ENCODE data around the gene CEP19.

CEP19 gene

DNA sequence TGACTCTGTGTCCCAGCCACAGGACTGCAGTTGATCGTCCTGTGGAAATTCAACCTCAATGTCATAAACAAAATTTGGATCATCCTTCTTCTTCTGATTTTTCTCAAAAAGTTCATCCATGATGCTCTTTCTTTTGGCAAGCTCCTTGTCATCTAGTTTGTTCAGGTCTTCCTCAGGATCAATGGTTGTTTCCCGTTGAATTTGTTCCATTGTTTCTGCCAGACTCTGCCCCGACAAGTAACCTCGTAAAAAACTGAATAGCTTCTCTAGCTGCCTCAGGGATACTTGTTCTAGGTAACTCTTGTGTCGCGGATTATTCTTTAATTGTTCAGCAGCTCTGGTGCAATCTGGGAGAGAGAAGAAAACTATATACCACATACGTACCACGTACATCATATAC is 4.5 kb downstream of the CEP19 start:
- no peak for DNase-seq

DNA sequence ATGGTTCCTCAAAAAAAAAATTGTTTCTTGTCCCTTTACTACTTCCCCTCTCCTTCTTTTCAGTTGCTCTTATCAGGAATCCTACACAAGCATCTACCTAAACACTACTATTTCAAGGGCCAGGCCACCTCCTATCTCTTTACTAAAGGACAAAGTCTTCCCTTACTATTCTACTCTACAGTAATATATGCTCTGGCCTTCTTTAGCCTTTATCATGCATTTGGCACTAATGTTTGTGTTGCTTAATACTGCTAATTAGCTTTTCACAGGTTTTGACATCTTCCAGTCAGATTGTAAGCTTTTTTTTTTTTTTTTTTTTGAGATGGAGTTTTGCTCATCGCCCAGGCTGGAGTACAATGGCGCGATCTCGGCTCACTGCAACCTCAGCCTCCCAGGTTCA is 5.3 kb downstream of the CEP19 start:
- DNase-seq: no peak

DNA sequence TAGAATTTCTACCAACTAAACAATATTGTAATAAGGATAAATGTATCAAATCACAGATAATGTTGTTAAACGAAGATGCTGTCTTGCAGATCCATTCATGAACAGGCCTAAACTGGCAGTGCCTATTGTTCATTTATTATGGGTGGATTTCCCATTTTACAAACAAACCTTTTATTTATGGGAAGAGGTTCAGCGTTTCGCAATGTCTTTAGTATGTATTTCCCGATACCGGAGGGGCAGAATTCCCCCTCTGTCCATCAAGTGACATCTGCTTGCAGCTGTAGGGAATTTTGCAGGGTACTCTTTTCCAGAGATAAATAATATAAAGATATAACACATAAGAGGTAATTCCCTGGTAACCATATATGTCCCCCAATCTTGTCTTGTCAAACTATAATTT is 5.7 kb downstream of the CEP19 start:
- no peak for DNase-seq

DNA sequence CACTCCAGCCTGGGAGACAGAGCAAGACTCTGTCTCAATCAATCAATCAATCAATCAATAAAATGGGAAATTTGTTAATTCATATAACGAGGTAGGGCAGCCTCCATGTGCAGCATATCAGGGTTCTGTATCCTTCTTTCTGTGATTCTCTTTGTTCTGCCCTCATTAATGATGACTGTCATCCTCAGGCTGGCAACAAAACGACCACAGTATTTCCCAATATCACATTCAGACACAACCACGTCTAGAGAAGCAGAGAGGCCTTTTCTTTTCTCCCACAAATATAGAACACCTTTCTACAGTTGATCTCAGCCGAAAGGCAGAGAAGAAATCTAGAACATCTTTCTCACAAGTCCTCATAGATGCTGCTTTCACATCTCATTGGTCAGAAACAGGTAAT is 11.2 kb downstream of the CEP19 start:
- no peak for DNase-seq

- DNase-seq: no peak
These were observed 12.3 kb downstream of the CEP19 start for GRCh38 chr3:196699749-196700148.

DNA sequence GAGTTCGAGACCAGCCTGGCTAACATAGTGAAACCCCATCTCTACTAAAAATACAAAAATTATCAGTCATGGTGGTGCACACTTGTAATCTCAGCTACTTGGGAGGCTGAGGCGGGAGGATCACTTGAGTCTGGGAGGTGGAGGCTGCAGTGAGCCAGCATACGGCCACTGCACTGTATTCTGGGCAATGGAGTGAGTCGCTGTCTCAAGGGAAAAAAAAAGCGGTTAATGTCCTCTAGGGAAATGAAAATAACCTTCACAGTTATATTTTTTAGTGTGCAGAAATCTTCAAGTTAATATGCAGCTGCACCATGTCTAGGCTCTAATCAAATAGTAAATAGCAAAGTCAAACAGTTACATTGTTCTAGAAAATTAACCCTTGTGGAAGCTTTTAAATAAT is 14.8 kb downstream of the CEP19 start:
- DNase-seq: no peak

DNA sequence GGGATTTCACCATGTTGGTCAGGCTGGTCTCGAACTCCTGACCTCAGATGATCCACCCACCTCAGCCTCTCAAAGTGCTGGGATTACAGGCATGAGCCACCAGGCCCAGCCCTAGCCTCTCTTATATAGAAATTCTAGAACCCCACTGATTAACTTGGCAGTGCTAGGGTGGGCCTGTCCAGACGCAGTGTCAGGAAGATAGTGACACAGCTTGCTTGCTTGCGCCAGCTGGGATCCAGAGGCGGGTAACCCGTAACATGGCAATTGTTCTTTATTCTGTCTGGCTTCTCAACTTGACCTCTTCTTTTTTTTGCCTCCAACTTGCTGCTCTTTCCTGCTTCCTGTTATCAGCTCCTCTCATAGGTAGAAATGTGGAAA is 16.2 kb downstream of the CEP19 start:
- no peak for DNase-seq

- DNase-seq: no peak
These were observed 16.9 kb downstream of the CEP19 start for GRCh38 chr3:196694941-196695848.

- DNase-seq: no peak
These were observed 17.8 kb downstream of the CEP19 start for GRCh38 chr3:196694202-196694638.

- no peak for DNase-seq
These were observed 20.7 kb downstream of the CEP19 start for GRCh38 chr3:196691386-196691785.

DNA sequence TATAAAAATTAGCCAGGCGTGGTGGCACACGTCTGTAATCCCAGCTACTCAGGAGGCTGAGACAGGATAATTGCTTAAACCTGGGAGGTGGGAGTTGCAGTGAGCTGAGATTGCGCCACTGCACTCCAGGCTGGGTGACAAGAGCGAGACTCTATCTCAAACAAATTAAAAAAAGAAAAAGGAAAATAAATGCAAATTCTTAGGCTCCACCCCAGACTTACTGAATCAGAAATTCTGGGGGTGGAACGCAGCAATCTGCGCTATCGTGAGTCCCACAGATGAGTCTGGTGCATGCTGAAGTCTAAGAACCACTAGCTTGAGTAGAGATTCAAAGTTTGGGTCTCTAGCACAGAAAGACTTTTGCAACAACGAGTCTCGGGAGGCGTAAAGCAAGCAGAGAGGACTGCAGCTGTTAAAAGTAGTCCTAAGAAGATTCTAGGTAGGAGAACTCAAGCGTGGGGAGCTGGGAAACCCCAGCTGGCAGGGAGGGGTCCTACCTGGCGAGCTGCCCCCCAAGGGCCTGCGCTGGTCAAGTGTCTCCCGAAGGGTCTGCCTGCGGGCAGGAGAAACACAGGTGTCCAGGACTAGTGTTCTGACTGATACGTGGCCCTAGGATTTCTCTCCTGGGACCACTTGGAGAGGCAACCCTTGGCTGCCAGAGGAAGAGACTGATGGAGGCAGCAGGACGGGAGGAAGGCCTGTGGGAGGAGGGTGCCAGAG is 21.9 kb downstream of the CEP19 start:
- DNase-seq: no peak

- DNase-seq: no peak
These were observed 23.7 kb downstream of the CEP19 start for GRCh38 chr3:196688349-196688748.

DNA sequence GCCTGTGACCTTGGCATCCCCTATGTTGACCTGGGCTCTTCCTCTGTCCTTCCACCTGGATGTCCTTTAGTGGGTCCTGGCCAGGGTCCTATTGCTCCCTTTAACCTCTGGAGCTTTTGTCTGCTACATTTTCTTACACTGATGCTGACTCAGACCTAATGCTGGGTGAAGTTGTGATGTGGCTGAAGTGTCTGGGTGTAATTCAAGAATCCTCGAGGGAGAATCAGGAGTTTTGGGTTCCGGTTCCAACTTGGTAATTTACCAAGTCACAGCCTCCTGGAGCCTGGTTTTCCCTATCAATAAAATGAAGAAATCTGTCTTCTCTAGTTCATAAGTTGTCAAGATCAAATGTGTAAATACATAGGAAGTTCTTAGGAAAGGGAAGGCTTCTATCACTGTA is 25.6 kb downstream of the CEP19 start:
- no peak for DNase-seq

DNA sequence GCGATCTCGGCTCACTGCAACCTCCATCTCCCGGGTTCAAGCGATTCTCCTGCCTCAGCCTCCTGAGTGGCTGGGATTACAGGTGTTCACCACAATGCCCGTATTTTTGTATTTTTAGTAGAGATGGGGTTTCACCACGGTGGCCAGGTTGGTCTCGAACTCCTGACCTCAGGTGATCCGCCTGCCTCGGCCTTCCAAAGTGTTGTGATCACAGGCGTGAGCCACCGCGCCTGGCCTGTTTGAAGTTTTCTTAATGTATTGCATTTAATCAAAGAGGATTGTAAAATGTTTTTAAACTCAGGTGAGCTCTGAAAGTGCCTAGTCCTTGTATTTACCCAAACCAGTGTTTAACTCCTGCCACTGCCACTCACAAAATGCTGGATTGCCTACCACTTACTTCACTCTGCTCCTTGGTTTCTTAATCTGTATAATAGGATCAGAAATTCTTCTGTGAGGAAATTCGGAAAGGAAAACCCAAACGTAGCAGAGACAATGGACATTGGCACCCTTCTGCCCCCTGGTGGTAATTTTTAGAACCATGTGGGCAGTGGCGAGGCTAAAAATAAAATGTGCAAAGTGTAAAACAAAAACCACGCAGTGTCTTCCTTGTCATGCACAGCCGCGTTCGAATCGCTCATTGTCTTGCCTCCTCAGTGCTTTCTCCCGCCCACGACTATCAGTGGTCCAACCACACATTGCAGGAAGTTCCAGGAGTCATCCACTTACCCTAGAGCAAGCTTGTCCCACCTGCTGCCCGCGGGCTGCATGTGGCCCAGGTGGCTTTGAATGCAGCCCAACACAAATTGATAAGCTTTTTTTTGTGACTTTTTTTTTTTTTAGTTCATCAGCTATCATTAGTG is 27.3 kb downstream of the CEP19 start:
- peak; percentile 77 for DNase-seq

GRCh38 chr3:196677931-196678330 is 34.1 kb downstream of the CEP19 start:
- no peak for DNase-seq

- no peak for DNase-seq
These were observed 34.7 kb downstream of the CEP19 start for GRCh38 chr3:196677353-196677752.

DNA sequence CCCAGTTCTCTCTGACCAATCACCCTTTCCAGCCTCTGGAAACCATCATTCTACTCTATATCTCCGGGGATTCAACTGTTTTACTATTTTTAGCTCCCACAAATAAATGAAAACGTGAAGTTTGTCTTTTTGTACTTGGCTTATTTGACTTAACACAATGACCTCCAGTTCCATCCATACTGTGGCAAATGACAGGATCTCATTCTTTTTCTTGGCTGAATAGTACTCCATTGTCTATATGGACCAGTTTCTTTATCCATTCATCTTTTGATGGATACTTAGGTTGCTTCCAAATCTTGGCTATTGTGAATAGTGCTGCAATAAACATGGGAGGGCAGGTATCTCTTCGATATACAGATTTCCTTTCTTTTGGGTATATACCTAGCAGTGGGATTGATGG is 38.4 kb downstream of the CEP19 start:
- no peak for DNase-seq

DNA sequence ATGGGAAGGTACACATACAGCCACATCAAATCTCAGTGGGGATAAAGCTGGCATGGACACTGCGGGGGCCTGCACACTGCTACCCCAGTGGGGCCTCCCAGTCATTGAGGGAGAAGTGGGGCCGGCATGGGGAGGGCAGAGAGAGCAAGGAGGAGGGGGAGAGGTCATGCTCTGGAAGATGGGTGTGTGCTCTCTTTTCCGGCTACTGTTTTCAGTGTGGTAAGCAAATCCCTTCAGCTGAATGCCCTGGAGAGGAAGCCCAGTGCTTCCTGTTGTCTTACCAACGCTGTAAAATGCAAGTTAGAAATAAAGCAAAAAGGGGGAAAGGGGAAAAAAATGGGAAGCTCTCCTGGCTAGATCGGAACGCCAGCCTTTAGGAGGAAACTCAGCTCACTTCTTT is 41.7 kb downstream of the CEP19 start:
- DNase-seq: no peak

- DNase-seq: no peak
These were observed 44.8 kb downstream of the CEP19 start for GRCh38 chr3:196667056-196667825.

DNA sequence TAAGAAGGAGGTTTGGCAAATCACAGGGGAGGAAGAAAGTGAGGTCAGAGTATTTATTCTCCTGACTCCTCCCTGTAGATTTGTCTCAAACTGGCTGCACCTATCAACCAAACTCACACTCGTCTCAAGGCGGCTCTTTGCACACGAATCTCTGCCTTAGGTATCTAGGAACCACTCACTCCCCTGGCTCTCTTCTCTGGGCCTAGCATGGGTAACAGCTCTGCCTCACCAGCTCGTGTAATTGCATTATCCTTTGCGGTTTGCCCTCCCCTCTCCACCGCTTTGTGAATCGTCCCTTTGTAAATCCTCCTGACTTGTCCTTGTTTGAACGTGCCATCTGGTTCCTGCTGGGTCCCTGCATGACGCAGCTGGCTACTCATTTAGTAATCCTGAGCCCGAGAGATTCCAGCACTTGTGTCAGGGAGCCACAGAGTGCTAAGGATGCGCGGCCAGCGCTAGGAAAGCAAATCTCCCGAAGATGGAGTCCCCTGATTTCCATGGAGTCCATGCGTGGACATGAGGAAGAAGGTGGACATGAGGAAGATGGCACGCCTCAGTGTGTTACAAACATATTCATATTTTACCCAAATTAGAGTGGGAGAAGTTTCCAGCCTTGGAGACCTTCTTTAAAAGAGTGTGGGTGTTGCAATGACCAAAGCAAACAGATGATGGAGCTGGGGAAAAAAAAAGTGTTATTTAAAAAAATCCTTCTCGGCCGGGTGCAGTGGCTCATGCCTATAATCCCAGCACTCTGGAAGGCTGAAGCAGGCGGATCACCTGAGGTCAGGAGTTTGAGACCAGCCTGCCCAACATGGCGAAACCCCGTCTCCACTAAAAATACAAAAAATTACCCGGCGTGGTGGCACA is 45.8 kb downstream of the CEP19 start:
- no peak for DNase-seq
